GM19438 (cell line): Measurements from ENCODE around the gene PIP4K2B.
A peak's percentile ranks its signal among the peaks of the same experiment; 100 is the strongest.

Source experiments
- ATAC-seq: cut with Tn5 transposase; IDR thresholded peaks from one replicate; pipeline ENCODE4 v1.9.1; 2021; ENCODE audit warnings: low read depth; ENCODE audit not compliant: unreplicated experiment

Gene PIP4K2B

DNA sequence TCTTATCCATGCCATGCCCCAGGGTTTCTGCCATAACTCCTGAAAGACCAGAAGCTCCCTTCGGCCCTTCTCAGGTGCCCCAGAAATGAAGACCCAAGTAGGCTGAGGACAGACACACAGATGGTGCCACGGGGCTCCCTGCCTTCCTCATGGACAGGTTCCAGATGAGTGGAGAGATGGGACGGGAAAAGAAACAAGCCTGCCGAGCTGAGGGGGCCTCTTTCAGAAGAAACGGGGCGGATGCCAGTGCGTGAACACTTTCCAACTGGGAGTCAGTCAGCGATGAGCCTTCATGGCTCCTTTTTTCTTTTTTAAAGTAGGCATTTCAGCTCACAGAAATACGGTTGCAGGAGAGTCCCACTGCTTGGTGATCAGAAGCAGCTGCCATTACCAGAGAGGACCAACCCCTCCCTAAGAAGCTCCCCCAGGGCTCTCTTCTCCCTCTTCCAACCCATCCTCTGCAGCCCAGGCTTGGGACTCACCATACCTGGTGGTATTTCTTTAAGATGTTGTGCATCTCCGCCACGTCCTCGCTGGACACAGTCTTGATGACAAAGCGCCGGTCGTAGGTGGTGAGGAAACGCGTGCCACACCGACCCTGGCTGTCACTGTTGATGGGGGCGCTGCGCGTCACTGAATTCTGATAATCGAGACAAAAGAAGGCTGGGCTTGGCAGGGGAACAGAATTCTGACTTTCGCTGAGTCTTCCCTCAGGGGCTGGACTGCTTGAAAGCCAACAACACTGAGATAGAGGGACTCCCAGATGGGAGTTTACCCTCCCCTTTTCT, 19.2 kb downstream of the PIP4K2B start:
- ATAC-seq, result no peak

DNA sequence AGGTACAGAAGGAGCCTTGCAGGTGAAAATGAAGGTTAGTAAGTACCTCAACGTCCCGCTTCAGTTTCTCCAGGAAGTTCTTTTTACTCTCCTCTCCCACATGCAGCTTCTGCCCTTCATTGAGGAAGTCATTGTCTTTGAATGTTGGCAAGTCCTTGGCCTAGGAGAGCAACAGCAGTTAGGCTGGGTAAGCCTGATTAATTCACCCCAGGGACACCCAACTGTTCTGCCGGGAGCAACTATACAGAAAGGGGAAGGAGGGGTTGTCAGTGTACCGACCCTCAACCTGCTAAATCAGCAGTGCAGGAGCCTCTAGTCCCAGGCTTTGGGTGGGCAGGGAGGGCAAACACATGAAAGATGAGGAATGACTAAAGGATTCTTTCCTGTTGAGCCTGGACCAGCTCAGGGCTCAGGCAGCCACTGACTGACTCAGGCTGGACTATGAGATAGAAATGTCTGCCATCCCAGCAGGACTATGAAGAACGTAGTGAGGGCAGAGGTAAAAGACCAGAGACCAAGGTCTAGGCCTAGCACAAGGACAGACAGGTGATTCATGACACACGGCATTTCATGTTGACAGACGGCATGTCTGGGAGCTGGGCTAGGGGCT, 21.6 kb downstream of the PIP4K2B start:
- ATAC-seq, result no peak

DNA sequence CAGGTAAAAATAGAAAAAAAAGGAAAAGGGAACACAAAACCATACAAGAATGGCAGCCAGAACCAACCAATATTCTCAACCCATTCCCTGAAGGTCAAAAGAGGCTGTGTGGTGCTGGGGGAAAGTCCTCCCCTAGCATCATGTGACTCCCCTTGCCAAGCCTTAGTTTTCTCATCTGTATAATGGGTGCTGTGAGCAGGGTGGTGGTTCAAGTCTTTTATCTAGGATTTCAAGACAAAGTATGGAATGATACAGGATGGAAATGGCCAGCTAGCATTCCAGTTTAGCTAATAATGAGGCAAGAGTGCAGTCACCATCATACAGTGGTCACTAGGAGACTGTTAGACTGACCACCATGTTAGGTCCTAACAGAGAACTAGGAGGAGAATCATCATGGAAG, 26.1 kb downstream of the PIP4K2B start:
- no peak for ATAC-seq

DNA sequence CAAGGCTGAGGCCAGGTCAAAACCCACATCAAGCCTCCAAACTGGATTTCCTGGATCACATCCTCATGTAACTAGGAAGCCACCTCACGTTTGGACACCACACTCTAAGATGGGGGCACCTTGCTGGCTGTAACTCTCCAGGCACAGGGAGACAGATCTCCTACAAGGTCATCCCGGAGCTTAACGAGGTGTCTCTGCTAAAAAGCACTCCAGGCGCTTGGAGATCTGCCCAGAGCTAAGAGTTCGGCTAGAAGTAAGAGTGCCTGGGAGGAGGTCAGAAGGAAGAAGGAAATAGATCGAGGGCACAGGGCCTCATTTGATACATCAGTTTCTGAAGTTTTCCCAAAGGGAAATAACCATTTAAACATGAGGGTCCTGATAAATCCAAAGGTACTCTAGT, 30.9 kb downstream of the PIP4K2B start:
- no peak for ATAC-seq

DNA sequence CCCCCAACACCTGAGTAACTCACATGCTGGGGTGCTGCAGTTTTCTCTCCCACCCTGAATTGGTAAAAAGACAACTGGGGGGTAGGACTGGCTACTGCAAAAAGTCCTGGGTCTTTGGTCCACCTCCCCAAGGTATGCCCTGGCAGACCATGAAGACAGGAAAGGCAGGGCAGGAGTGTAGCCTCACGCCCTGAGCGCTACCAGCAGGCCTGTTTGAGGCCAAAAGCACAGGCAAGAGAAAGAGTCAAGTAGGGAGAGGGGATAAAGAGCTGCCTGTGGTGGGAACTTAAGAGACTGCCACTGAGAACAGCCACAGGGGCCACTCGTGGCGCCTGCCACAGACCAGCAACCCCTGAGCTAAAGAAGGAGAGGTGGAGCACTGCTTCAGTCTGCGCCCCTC, 33.0 kb downstream of the PIP4K2B start:
- ATAC-seq, result no peak

DNA sequence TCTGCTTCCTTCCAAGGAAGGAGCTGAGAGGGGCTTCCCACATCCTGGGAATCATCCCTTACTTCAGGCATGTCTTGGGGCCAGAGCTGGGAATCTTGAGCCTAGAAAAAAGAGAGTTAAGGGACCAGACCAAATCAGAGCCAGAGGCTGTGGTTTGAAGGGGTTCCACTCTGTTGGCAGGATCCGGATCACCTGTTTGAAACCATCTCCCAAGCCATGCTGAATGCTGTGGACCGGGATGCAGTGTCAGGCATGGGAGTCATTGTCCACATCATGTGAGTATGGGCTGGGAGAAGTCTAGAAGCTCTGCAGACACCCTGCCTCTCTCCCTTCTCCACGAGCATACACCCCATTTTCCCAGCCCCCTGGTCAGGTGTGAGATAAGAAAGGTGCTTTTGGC, 37.1 kb downstream of the PIP4K2B start:
- ATAC-seq, result no peak

DNA sequence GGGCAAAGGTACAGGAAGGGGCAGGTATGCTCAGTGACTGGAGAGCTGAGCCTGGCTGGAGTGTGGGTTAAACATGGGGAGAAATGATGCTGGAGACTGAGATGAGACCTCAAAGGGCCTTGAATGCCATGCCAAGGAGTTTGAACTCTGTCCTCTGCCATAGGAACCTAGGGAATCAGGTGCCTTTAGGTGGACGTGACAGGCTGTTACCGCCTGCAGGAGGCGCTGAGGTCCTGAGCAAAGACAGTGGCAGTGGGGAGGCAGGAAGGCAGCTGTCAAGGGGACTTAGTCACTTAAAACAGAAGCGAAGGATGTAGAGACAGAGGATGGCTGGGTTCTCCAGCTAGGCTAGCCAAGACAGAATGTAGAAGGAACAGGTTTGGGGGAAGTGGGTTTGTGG, 37.7 kb downstream of the PIP4K2B start:
- no peak for ATAC-seq

- ATAC-seq, result no peak
Observed at GRCh38 chr17:38753071-38753506, 46.3 kb downstream of the PIP4K2B start.

- ATAC-seq, result peak; percentile 84
Observed at GRCh38 chr17:38752308-38753070, 46.9 kb downstream of the PIP4K2B start, which contains the start of gene PSMB3. Gene PSMB3 (plus strand): TSS chr17:38752741. CDS start chr17:38752827, 86 bp downstream.

DNA sequence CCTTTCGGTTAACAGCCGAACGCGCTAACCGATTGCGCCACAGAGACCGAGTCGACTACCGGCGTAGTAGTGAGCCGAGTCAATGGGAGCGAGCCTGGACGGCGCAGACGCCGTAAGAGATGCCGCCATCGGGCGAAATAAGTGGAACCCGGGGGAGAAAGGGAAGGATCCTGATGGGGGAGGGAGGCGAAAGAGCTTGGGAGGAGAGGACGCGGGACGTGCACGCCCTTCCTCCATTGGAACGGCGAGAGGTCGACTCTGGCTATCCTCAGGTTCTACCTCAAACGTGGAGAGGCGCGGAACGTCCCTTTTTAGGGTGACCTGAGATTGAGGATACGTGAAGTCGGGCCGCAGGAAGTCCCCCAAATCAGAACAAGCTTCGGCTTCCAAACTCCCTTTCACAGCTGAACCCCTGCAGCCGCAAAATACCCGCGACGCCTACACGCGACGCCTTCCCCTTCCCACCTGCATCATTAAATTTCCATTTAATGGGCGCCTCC, 47.5 kb downstream of the PIP4K2B start:
- ATAC-seq, result no peak

- no peak for ATAC-seq
Observed at GRCh38 chr17:38751144-38751807, 48.1 kb downstream of the PIP4K2B start.

- ATAC-seq, result no peak
Observed at GRCh38 chr17:38750312-38751121, 48.8 kb downstream of the PIP4K2B start.

- no peak for ATAC-seq
Observed at GRCh38 chr17:38750044-38750311, 49.4 kb downstream of the PIP4K2B start.

- ATAC-seq, result no peak
Observed at GRCh38 chr17:38749223-38750043, 49.9 kb downstream of the PIP4K2B start.

GRCh38 chr17:38748892-38749222, 50.5 kb downstream of the PIP4K2B start:
- no peak for ATAC-seq

DNA sequence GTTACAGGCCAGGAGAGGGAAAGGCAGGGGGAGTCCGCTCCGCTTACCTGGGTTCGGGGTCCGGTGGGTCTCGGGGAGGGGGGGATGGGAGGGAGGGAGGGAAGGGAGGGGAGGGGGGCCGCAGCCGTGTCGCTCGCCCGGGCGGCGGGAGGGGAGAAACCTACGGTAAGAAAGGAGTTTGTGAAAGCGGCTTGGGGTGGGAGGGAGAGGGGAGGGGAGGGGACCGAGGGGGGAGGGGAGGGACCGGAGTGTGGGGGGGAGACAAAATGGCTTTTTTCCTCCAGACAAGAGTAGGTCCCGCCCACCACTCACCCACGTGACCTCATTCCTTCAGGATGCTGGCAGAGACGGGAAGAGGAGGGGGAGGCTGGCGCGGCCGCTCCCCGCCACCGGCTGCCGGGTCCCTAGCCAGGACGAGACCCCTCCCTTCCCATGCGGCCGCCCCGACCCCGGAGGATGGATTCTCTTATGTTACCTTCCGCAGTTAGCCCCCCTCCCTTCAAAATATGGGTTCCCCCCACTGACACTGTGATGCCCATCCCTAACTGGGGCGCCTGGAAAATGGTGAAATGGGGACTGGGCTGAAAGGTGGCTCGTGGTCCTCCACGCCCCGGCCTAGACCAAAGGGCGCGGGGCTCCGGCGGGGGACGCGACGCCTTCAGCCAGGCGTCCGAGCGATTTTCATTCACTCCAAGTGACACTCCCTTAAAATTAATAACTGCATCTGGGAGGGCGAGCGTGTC, 51.0 kb downstream of the PIP4K2B start, which contains the start of gene PCGF2:
Gene PCGF2 (minus strand): TSS at position 188 of the 743 bp plus-strand sequence. CDS start 7,934 bp downstream, outside the sequence.
- ATAC-seq, result no peak

- ATAC-seq, result no peak
Observed at GRCh38 chr17:38747463-38748148, 51.8 kb downstream of the PIP4K2B start.

DNA sequence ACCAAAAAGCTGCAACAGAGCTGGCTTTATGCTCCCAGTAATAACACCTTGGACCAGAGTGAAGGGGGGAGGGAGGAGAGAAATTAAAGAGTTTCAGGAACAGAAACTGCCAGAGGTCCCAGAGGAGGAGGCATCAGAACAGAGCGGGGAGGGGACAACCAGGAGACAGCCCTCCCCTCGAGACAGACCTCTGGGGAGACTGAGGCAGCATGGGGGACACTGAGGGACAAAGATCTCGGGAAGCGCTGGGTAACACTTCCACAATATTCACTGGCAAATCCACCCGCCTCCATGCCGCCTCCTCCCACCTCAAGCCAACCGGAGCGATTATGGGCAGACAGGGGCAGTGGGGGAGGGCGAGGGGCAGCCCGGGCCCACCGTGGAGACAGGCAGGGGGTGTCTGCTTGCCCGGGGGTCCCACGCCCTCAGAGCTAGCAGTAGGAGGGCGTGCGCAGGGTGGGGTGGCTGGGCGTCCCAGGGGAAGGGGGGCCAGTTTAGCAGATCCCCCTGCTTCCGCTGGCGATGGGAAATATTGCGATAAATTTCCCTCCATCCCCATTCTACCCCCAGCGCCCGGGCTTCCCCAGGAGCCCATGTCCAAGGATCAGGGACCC, 52.4 kb downstream of the PIP4K2B start:
- no peak for ATAC-seq
